A673 (cell line): ENCODE results near the gene PTPN22. TPM values are rescaled to one million over a fixed set of nuclear protein-coding genes. Genes with fewer than 3 reads are reported as not detected.

Experiments used
- BruUV-seq: library from RNA; stranded (reverse); fragments of 400-500 nt; replicated peaks from 2 replicates; lab custom pipeline; 2021; lab: Mats Ljungman, UMichigan
- CTCF ChIA-PET: fragments of 300-600 bp; sonication (Branson Sonifier 250); formaldehyde crosslinking; loops from one replicate; lab custom pipeline; 2022; ENCODE audit warnings: antibody characterized with exemption; lab: Charles Lee
- POLR2A ChIA-PET: fragments of 300-600 bp; sonication (Branson Sonifier 250); formaldehyde crosslinking; loops from one replicate; lab custom pipeline; 2022; ENCODE audit warnings: antibody characterized with exemption; ENCODE audit not compliant: low non-redundant PET; lab: Charles Lee
- DNase-seq: peaks from one replicate; pipeline ENCODE4 v3.0.0-alpha.2; 2015; ENCODE audit warnings: low spot score
- H3K27ac ChIP-seq: fragments of 200-600 bp; sonication (generic); 2 replicates; pipeline ENCODE4 v1.5.1; 2016; ENCODE audit warnings: mixed run types, low read depth, mild to moderate bottlenecking, mixed read lengths, antibody characterized with exemption, low read length; ENCODE audit not compliant: poor library complexity, severe bottlenecking
- H3K27me3 ChIP-seq: fragments of 200-600 bp; sonication (generic); replicated peaks from 2 replicates; pipeline ENCODE4 v1.6.1; 2017; ENCODE audit warnings: mixed run types, low read depth, mild to moderate bottlenecking, mixed read lengths, antibody characterized with exemption, low read length; ENCODE audit not compliant: insufficient read depth, poor library complexity
- H3K36me3 ChIP-seq: fragments of 200-600 bp; sonication (generic); 2 replicates; pipeline ENCODE4 v1.6.1; 2016; ENCODE audit warnings: mixed run types, mild to moderate bottlenecking, mixed read lengths, antibody characterized with exemption, low read length; ENCODE audit not compliant: insufficient read depth, poor library complexity, severe bottlenecking
- H3K4me1 ChIP-seq: fragments of 200-600 bp; sonication (generic); 2 replicates; pipeline ENCODE4 v1.6.1; 2017; ENCODE audit warnings: mixed run types, mild to moderate bottlenecking, mixed read lengths, antibody characterized with exemption, low read length; ENCODE audit not compliant: insufficient read depth, poor library complexity, severe bottlenecking
- H3K4me3 ChIP-seq: fragments of 200-600 bp; sonication (generic); 2 replicates; pipeline ENCODE4 v1.5.1; 2016; ENCODE audit warnings: low read depth, mixed run types, mild to moderate bottlenecking, mixed read lengths, low read length; ENCODE audit not compliant: poor library complexity, severe bottlenecking
- H3K9me3 ChIP-seq: fragments of 200-600 bp; sonication (generic); 2 replicates; pipeline ENCODE4 v1.6.1; 2016; ENCODE audit warnings: mixed run types, low read depth, mild to moderate bottlenecking, mixed read lengths, antibody characterized with exemption, low read length; ENCODE audit not compliant: poor library complexity, severe bottlenecking
- CTCF ChIP-seq: fragments of 300-800, 200-600 bp; sonication (generic); conservative IDR thresholded peaks from 2 replicates; pipeline ENCODE4 v1.5.1; 2017; ENCODE audit warnings: low read depth, mild to moderate bottlenecking, antibody characterized with exemption, low read length, moderate library complexity, mixed read lengths
- EZH2 ChIP-seq: fragments of 200-600 bp; sonication (generic); IDR thresholded peaks from 2 replicates; pipeline ENCODE4 v1.6.1; 2017; ENCODE audit warnings: borderline replicate concordance, low read depth, mild to moderate bottlenecking, mixed read lengths, antibody characterized with exemption, low read length; ENCODE audit not compliant: poor library complexity, severe bottlenecking
- intact Hi-C: fragments of 100-400 bp; cut with micrococcal nuclease; formaldehyde crosslinking; loops from one replicate; pipeline ENCODE4 v1.10.0; 2022; ENCODE audit not compliant: unreplicated experiment
- total RNA-seq: library from RNA; stranded (reverse); gene quantifications from 2 replicates; pipeline ENCODE4 v1.2.3, GENCODE V29; 2021

The PTPN22 gene
- total RNA-seq, 1 experiment from 2014 or later, result 0.26 TPM

- Histone ChIP-seq H3K36me3 (peaks cover 9% of the 10 kb centered on the region), H3K27me3 (no peaks in the 10 kb centered on the region), H3K4me1 (peaks cover 5% of the 10 kb centered on the region), H3K9me3 (no peaks in the 10 kb centered on the region), H3K4me3 (no peak overlapping the region), H3K27ac (no peak overlapping the region)
- CTCF ChIA-PET, result no interaction called here
- POLR2A ChIA-PET, result interaction anchor here (0.7 kb wide), 1 partner anchor 22 kb away, joined by 3 read pairs; no protein-coding TSS in a partner anchor
- TF ChIP-seq EZH2, result no peak
- no peak for TF ChIP-seq CTCF
- intact Hi-C loops, result no loop called here
- BruUV-seq, result no TSS peak
- no peak for DNase-seq
These were observed 45.5 kb upstream of the PTPN22 start for GRCh38 chr1:113916974-113917373.

GRCh38 chr1:113913887-113914664 is 42.6 kb upstream of the PTPN22 start:
- H3K9me3 ChIP-seq, result no peaks in the 10 kb centered on the region
- TF ChIP-seq EZH2 (no peak), CTCF (no peak)
- peaks cover 5% of the 10 kb centered on the region for H3K4me1 ChIP-seq
- intact Hi-C loops, result no loop called here
- no peak overlapping the region for H3K27ac ChIP-seq
- no TSS peak for BruUV-seq
- H3K36me3 ChIP-seq, result peaks cover 38% of the 10 kb centered on the region
- DNase-seq, result no peak
- no peak overlapping the region for H3K4me3 ChIP-seq
- POLR2A ChIA-PET, result no interaction called here
- CTCF ChIA-PET, result no interaction called here
- H3K27me3 ChIP-seq, result no peaks in the 10 kb centered on the region

GRCh38 chr1:113913312-113913668 is 41.8 kb upstream of the PTPN22 start:
- TF ChIP-seq EZH2, result no peak
- no peak for TF ChIP-seq CTCF
- Histone ChIP-seq H3K4me3 (no peak overlapping the region), H3K4me1 (peaks cover 5% of the 10 kb centered on the region), H3K27me3 (no peaks in the 10 kb centered on the region), H3K27ac (no peak overlapping the region), H3K36me3 (peaks cover 46% of the 10 kb centered on the region), H3K9me3 (no peaks in the 10 kb centered on the region)
- ChIA-PET POLR2A (no interaction called here), CTCF (no interaction called here)
- no peak for DNase-seq
- intact Hi-C loops, result no loop called here
- no TSS peak for BruUV-seq
